ENCODE data around the gene PRND.

- TF ChIP-seq EZH2 (optimal IDR thresholded peaks at IDR 0.05; ENCODE audit: low read depth, low read length) (no peak), EZH2phosphoT487 (IDR thresholded peaks at IDR 0.05; ENCODE audit: low read length) (no peak)
- TF ChIP-seq, protein P1, sequence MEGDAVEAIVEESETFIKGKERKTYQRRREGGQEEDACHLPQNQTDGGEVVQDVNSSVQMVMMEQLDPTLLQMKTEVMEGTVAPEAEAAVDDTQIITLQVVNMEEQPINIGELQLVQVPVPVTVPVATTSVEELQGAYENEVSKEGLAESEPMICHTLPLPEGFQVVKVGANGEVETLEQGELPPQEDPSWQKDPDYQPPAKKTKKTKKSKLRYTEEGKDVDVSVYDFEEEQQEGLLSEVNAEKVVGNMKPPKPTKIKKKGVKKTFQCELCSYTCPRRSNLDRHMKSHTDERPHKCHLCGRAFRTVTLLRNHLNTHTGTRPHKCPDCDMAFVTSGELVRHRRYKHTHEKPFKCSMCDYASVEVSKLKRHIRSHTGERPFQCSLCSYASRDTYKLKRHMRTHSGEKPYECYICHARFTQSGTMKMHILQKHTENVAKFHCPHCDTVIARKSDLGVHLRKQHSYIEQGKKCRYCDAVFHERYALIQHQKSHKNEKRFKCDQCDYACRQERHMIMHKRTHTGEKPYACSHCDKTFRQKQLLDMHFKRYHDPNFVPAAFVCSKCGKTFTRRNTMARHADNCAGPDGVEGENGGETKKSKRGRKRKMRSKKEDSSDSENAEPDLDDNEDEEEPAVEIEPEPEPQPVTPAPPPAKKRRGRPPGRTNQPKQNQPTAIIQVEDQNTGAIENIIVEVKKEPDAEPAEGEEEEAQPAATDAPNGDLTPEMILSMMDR (IDR thresholded peaks at IDR 0.05; ENCODE audit: low read length), result peak; percentile 73
Measured at GRCh38 chr20:4720041-4720976, 1.4 kb upstream of the PRND start.

Measured in MM.1S (cell line).